Astrocyte (in vitro differentiated cells and primary cell): ENCODE results near the gene ZNF343. TPM values are rescaled to one million over a fixed set of nuclear protein-coding genes. Genes with fewer than 3 reads are reported as not detected.
A peak's percentile ranks its signal among the peaks of the same experiment; 100 is the strongest.

Experiments
- DNase-seq: peaks from one replicate; pipeline ENCODE4 v3.0.0-alpha.2; 2010; ENCODE audit warnings: low read depth
- FAIRE-seq: peaks from 2 replicates; lab custom pipeline; 2011; peaks lifted over from hg19 to GRCh38; lab: Jason Lieb, UNC
- H2AFZ ChIP-seq: 2 replicates; pipeline ENCODE4 v1.6.0; 2012; ENCODE audit warnings: low read depth, low read length, inconsistent platforms
- H3K27ac ChIP-seq: 2 replicates; pipeline ENCODE4 v1.5.1; 2011; ENCODE audit warnings: low read depth, low read length, inconsistent platforms
- H3K27me3 ChIP-seq: 2 replicates; pipeline ENCODE4 v1.6.0; 2011; ENCODE audit warnings: low read length, inconsistent platforms; ENCODE audit not compliant: insufficient read depth
- H3K36me3 ChIP-seq: 2 replicates; pipeline ENCODE4 v1.5.1; 2011; ENCODE audit warnings: low read length, inconsistent platforms; ENCODE audit not compliant: insufficient read depth
- H3K4me1 ChIP-seq: 2 replicates; pipeline ENCODE4 v1.5.1; 2011; ENCODE audit warnings: low read length, inconsistent platforms; ENCODE audit not compliant: insufficient read depth
- H3K4me2 ChIP-seq: 2 replicates; pipeline ENCODE4 v1.6.0; 2012; ENCODE audit warnings: low read length, inconsistent platforms
- H3K4me3 ChIP-seq: 2 replicates; pipeline ENCODE4 v1.5.1; 2011; ENCODE audit warnings: low read depth, mild to moderate bottlenecking, low read length, inconsistent platforms; ENCODE audit not compliant: insufficient read depth
- H3K79me2 ChIP-seq: 2 replicates; pipeline ENCODE4 v1.6.0; 2012; ENCODE audit warnings: mild to moderate bottlenecking, low read length, inconsistent platforms; ENCODE audit not compliant: insufficient read depth
- H3K9ac ChIP-seq: 2 replicates; pipeline ENCODE4 v1.6.0; 2012; ENCODE audit warnings: mild to moderate bottlenecking, low read length, inconsistent platforms
- H3K9me3 ChIP-seq: 2 replicates; pipeline ENCODE4 v1.5.1; 2012; ENCODE audit warnings: low read depth, mild to moderate bottlenecking, low read length, inconsistent platforms; ENCODE audit not compliant: insufficient read depth
- H4K20me1 ChIP-seq: 2 replicates; pipeline ENCODE4 v1.6.0; 2012; ENCODE audit warnings: low read length, inconsistent platforms; ENCODE audit not compliant: insufficient read depth
- H3K27ac Mint-ChIP-seq: one replicate; pipeline ENCODE4 v1.8.0; 2021; ENCODE audit warnings: mild to moderate bottlenecking, mixed read lengths; ENCODE audit not compliant: unreplicated experiment
- H3K27me3 Mint-ChIP-seq: one replicate; pipeline ENCODE4 v1.8.0; 2021; ENCODE audit warnings: low read depth, mixed read lengths; ENCODE audit not compliant: unreplicated experiment
- H3K36me3 Mint-ChIP-seq: one replicate; pipeline ENCODE4 v1.8.0; 2021; ENCODE audit warnings: low read depth, mixed read lengths; ENCODE audit not compliant: unreplicated experiment
- H3K4me1 Mint-ChIP-seq: one replicate; pipeline ENCODE4 v1.8.0; 2021; ENCODE audit warnings: low read depth, mixed read lengths; ENCODE audit not compliant: unreplicated experiment
- H3K4me3 Mint-ChIP-seq: one replicate; pipeline ENCODE4 v1.8.0; 2021; ENCODE audit warnings: mild to moderate bottlenecking, moderate library complexity, mixed read lengths; ENCODE audit not compliant: unreplicated experiment
- H3K9me3 Mint-ChIP-seq: one replicate; pipeline ENCODE4 v1.8.0; 2021; ENCODE audit warnings: mild to moderate bottlenecking, mixed read lengths; ENCODE audit not compliant: unreplicated experiment
- CTCF ChIP-seq: IDR thresholded peaks from 2 replicates; pipeline ENCODE4 v1.5.1; 2011; ENCODE audit warnings: low read depth, mild to moderate bottlenecking, inconsistent platforms, low read length, moderate library complexity; ENCODE audit not compliant: insufficient read depth
- EZH2 ChIP-seq: IDR thresholded peaks from 2 replicates; pipeline ENCODE4 v1.6.1; 2012; ENCODE audit warnings: mild to moderate bottlenecking, low read length, inconsistent platforms; ENCODE audit not compliant: insufficient read depth
- total RNA-seq: library from RNA; stranded (reverse); gene quantifications from 2 replicates; pipeline ENCODE4 v1.2.1, GENCODE V29; 2021

ZNF343 gene
- total RNA-seq, 1 donor from 2014 or later = 9.6 TPM

DNA sequence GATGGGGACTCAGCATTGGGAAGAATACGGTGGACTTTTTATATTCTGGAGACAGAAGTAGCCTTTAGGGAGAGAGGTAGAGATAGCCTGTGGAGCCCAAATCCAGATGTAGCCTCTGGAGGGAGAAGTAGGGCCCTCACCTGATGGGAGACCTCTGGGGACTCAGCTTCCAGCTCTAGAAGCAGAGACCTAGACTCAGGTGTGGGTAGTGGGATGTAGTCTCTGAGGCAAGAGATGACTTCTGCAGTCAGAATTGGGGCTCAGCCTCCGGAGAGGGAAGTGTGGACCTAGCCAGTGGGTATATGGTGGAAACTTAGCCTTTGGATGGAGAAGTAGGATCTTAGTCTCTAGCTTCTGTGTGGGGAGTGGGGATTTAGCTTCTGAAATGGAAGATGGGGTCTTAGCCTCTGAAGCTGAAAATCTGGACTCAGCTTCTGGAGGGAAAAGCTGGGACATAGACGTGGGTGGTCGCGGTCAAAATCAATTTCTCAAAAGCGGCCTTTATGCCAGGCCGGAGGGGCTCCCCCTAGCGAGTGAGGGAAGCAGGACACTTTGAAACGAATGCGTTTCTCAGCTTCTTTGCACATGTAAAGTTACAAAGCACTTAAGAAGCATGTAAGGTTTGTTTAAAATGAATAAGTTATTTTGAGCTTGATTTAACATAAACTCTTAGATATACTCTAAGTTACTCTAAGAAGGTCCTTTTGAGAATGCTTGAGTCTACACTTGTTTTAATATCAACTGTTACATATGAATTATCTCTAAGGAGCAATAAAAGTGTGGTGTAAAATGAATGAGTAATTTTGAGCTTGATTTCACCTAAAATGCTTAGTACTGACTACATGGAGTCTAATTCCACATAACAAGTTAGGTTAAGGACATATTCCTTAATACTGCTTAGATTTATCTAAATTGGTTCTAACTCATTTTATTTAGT, 12.9 kb upstream of the ZNF343 start:
- no peaks in the 10 kb centered on the region for H3K36me3 ChIP-seq
- FAIRE-seq (no peak), DNase-seq (no peak)
- H3K4me3 ChIP-seq = no peak overlapping the region
- no peaks in the 10 kb centered on the region for H4K20me1 ChIP-seq
- H3K4me1 ChIP-seq = peaks cover 7% of the 10 kb centered on the region
- no peaks in the 10 kb centered on the region for H3K27me3 ChIP-seq
- no peak overlapping the region for H3K27ac Mint-ChIP-seq
- peak overlapping the region; percentile 40 for H3K4me3 Mint-ChIP-seq
- no peak overlapping the region for H3K4me2 ChIP-seq
- TF ChIP-seq CTCF (peak; percentile 88), EZH2 (no peak)
- H3K27me3 Mint-ChIP-seq = peaks cover 25% of the 10 kb centered on the region
- peaks cover 3% of the 10 kb centered on the region for H3K4me1 Mint-ChIP-seq
- H3K9me3 ChIP-seq = no peaks in the 10 kb centered on the region
- H3K79me2 ChIP-seq = no peaks in the 10 kb centered on the region
- no peak overlapping the region for H3K27ac ChIP-seq
- H3K9ac ChIP-seq = no peak overlapping the region
- H3K36me3 Mint-ChIP-seq = no peaks in the 10 kb centered on the region
- H3K9me3 Mint-ChIP-seq = peaks cover 3% of the 10 kb centered on the region
- H2AFZ ChIP-seq = peak overlapping the region; percentile 33

DNA sequence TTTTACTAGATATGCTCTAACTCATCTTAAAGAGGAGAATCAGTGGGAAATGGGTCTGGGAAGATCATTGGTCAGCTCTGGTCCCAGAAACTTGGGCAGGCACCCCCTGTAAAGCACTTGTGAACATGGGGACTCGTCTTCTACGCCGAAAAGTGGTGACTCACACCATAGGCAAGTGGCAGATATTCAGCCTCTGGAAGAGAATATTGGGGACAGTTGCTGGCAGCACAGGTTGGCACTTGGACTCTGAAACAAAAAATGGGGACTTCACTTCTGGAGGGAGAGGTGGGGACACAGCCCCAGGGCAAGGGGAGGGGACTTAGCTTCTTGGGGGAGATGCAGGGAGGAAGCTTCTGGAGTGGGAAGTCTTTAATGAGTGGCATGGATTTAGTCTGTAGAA, 11.9 kb upstream of the ZNF343 start:
- no peak for FAIRE-seq
- H3K79me2 ChIP-seq = no peaks in the 10 kb centered on the region
- Mint-ChIP-seq H3K9me3 (peaks cover 3% of the 10 kb centered on the region), H3K36me3 (no peaks in the 10 kb centered on the region), H3K4me3 (no peak overlapping the region), H3K27ac (no peak overlapping the region), H3K27me3 (peaks cover 22% of the 10 kb centered on the region), H3K4me1 (peaks cover 3% of the 10 kb centered on the region)
- DNase-seq = no peak
- no peak overlapping the region for H3K9ac ChIP-seq
- H3K4me3 ChIP-seq = no peak overlapping the region
- no peaks in the 10 kb centered on the region for H3K36me3 ChIP-seq
- no peak for TF ChIP-seq CTCF
- no peak for TF ChIP-seq EZH2
- peaks cover 6% of the 10 kb centered on the region for H3K4me1 ChIP-seq
- no peaks in the 10 kb centered on the region for H4K20me1 ChIP-seq
- H3K27ac ChIP-seq = no peak overlapping the region
- H3K9me3 ChIP-seq = no peaks in the 10 kb centered on the region
- H3K4me2 ChIP-seq = no peak overlapping the region
- no peaks in the 10 kb centered on the region for H3K27me3 ChIP-seq
- no peak overlapping the region for H2AFZ ChIP-seq
